ENCODE measurements around the gene HSD11B2.

DNA sequence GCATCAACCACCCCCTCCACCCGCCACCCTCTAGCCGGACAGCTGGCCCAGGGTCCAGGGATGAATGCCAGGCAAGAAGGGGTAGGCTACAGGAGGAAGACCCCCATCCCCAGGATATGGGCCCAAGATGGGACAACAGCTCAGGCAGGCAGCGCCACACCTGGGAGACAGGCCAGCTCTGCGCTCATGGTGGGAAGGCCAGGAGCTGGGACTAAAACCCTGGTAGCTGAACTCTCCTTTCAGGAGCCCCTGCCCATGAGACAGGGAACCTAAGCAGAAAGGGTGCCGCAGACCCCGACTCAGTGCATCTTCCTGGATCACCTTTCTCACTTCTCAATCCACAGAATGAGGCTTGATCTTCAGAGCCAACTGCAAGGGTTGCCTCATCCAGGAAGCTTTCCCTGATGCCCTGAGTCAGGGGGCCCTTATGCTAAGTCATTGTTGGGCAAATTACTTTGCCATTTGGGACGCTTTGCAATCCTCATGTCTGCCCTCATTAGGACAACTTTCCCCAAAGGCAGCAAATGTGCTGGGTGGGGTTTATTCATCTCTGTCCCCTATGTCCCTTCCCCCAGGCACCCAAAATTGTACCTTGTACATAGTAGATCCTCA, 23.6 kb upstream of the HSD11B2 start:
- TF ChIP-seq TAF1 (IDR thresholded peaks at IDR 0.05; ENCODE audit: borderline replicate concordance, insufficient read depth, low read length) (no peak), REST (IDR thresholded peaks at IDR 0.05; ENCODE audit: insufficient read depth in 1 of 2, low read depth in 2 of 2, low read length in 2 of 2) (no peak), FOXP2 (optimal IDR thresholded peaks at IDR 0.05; ENCODE audit: borderline replicate concordance, extremely low read depth, extremely low read length, insufficient read depth) (no peak), SIN3A (IDR thresholded peaks at IDR 0.05; ENCODE audit: borderline replicate concordance, insufficient read depth, low read length) (no peak), POLR2AphosphoS5 (IDR thresholded peaks at IDR 0.05; ENCODE audit: low read depth, low read length) (no peak)

Measured in PFSK-1 (cell line).